Measurements from ENCODE around the gene SARS2.

SARS2 gene

GRCh38 chr19:38921420-38922274, 8.9 kb downstream of the SARS2 start:
- no peak for TF ChIP-seq CTCF (IDR thresholded peaks at IDR 0.05; ENCODE audit: low read depth, low read length, missing control alignments)
- no peak for DNase-seq (ENCODE audit: low read depth)
- H3K4me3 ChIP-seq (ENCODE audit: low read depth, low read length): no peak overlapping the region

GRCh38 chr19:38920602-38921419, 9.8 kb downstream of the SARS2 start:
- DNase-seq (ENCODE audit: low read depth): no peak
- no peak overlapping the region for H3K4me3 ChIP-seq (ENCODE audit: low read depth, low read length)
- TF ChIP-seq CTCF (IDR thresholded peaks at IDR 0.05; ENCODE audit: low read depth, low read length, missing control alignments): no peak

GRCh38 chr19:38919837-38920601, 10.5 kb downstream of the SARS2 start:
- H3K4me3 ChIP-seq (ENCODE audit: low read depth, low read length): no peak overlapping the region
- TF ChIP-seq CTCF (IDR thresholded peaks at IDR 0.05; ENCODE audit: low read depth, low read length, missing control alignments): no peak
- DNase-seq (ENCODE audit: low read depth): no peak

GRCh38 chr19:38918526-38918925, 12.0 kb downstream of the SARS2 start:
- H3K4me3 ChIP-seq (ENCODE audit: low read depth, low read length): no peak overlapping the region
- DNase-seq (ENCODE audit: low read depth): no peak
- no peak for TF ChIP-seq CTCF (IDR thresholded peaks at IDR 0.05; ENCODE audit: low read depth, low read length, missing control alignments)

GRCh38 chr19:38917921-38918491, 12.6 kb downstream of the SARS2 start:
- no peak overlapping the region for H3K4me3 ChIP-seq (ENCODE audit: low read depth, low read length)
- TF ChIP-seq CTCF (IDR thresholded peaks at IDR 0.05; ENCODE audit: low read depth, low read length, missing control alignments): no peak
- DNase-seq (ENCODE audit: low read depth): no peak

GRCh38 chr19:38917516-38917915, 13.0 kb downstream of the SARS2 start:
- TF ChIP-seq CTCF (IDR thresholded peaks at IDR 0.05; ENCODE audit: low read depth, low read length, missing control alignments): no peak
- DNase-seq (ENCODE audit: low read depth): no peak
- H3K4me3 ChIP-seq (ENCODE audit: low read depth, low read length): no peak overlapping the region
